Measurements from ENCODE around the gene DPYD.

The DPYD gene

DNA sequence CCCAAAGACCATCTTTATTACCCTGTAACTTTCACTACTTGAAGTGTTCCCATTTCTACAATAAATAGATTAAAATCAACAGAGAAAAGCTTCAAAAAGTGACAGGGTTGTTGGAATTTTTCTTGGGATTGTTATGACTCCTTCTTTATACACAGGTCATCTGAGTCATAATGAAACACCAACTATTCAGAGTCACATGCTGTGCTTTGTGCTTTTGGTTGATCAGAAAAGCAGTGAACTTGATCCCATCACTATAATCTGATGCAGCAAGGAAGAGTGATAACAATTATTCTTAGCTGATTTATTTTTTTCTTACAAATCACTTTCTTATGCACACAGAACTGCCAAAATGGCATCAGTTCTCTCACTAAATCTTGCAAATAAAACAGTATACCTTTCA is 776.3 kb downstream of the DPYD start:
- Histone ChIP-seq H3K9me2 (replicated peaks; ENCODE audit: insufficient read depth, low read length) (no peaks in the 10 kb centered on the region), H3K4me1 (ENCODE audit: low read length) (no peaks in the 10 kb centered on the region), H4K20me1 (ENCODE audit: insufficient read depth, low read length) (no peaks in the 10 kb centered on the region), H3K4me3 (ENCODE audit: low read length) (no peak overlapping the region), H3K79me2 (ENCODE audit: low read length) (no peaks in the 10 kb centered on the region), H3F3A (ENCODE audit: insufficient read depth, low read length) (no peaks in the 10 kb centered on the region), H3K4me2 (ENCODE audit: low read depth, low read length) (no peak overlapping the region), H3K9me3 (replicated peaks; ENCODE audit: insufficient read depth, low read length) (no peaks in the 10 kb centered on the region), H3K27ac (ENCODE audit: low read length) (no peak overlapping the region), H2AFZ (ENCODE audit: low read length) (no peak overlapping the region), H3K36me3 (replicated peaks; ENCODE audit: insufficient read depth, low read length) (no peaks in the 10 kb centered on the region), H3K27me3 (replicated peaks; ENCODE audit: insufficient read depth, low read length) (no peaks in the 10 kb centered on the region), H3K9ac (ENCODE audit: low read length) (no peak overlapping the region)
- TF ChIP-seq EZH2 (optimal IDR thresholded peaks at IDR 0.05; ENCODE audit: low read depth, low read length) (no peak), CTCF (IDR thresholded peaks at IDR 0.05; ENCODE audit: low read length) (no peak), EZH2phosphoT487 (IDR thresholded peaks at IDR 0.05; ENCODE audit: low read length) (no peak)
- no peak for DNase-seq

- Histone ChIP-seq H3F3A (ENCODE audit: insufficient read depth, low read length) (no peaks in the 10 kb centered on the region), H3K79me2 (ENCODE audit: low read length) (no peaks in the 10 kb centered on the region), H2AFZ (ENCODE audit: low read length) (no peak overlapping the region), H3K4me3 (ENCODE audit: low read length) (no peak overlapping the region), H3K27ac (ENCODE audit: low read length) (no peak overlapping the region), H3K9me3 (replicated peaks; ENCODE audit: insufficient read depth, low read length) (no peaks in the 10 kb centered on the region), H3K4me2 (ENCODE audit: low read depth, low read length) (no peak overlapping the region), H4K20me1 (ENCODE audit: insufficient read depth, low read length) (no peaks in the 10 kb centered on the region), H3K4me1 (ENCODE audit: low read length) (no peaks in the 10 kb centered on the region), H3K9me2 (replicated peaks; ENCODE audit: insufficient read depth, low read length) (no peaks in the 10 kb centered on the region), H3K36me3 (replicated peaks; ENCODE audit: insufficient read depth, low read length) (no peaks in the 10 kb centered on the region), H3K27me3 (replicated peaks; ENCODE audit: insufficient read depth, low read length) (no peaks in the 10 kb centered on the region), H3K9ac (ENCODE audit: low read length) (no peak overlapping the region)
- DNase-seq: no peak
- no peak for TF ChIP-seq EZH2phosphoT487 (IDR thresholded peaks at IDR 0.05; ENCODE audit: low read length)
- TF ChIP-seq EZH2 (optimal IDR thresholded peaks at IDR 0.05; ENCODE audit: low read depth, low read length): no peak
- no peak for TF ChIP-seq CTCF (IDR thresholded peaks at IDR 0.05; ENCODE audit: low read length)
Measured at GRCh38 chr1:97143236-97143882, 777.5 kb downstream of the DPYD start.

- Histone ChIP-seq H3K4me1 (ENCODE audit: low read length) (0 out of 2 replicates have a peak, but pooled peaks cover 5% of the 10 kb centered on the region), H3K36me3 (replicated peaks; ENCODE audit: insufficient read depth, low read length) (no peaks in the 10 kb centered on the region), H3K27me3 (replicated peaks; ENCODE audit: insufficient read depth, low read length) (no peaks in the 10 kb centered on the region), H3K27ac (ENCODE audit: low read length) (no peak overlapping the region), H4K20me1 (ENCODE audit: insufficient read depth, low read length) (no peaks in the 10 kb centered on the region), H3K9me2 (replicated peaks; ENCODE audit: insufficient read depth, low read length) (no peaks in the 10 kb centered on the region), H3K4me2 (ENCODE audit: low read depth, low read length) (no peak overlapping the region), H3K4me3 (ENCODE audit: low read length) (no peak overlapping the region), H3K79me2 (ENCODE audit: low read length) (no peaks in the 10 kb centered on the region), H3K9ac (ENCODE audit: low read length) (no peak overlapping the region), H3F3A (ENCODE audit: insufficient read depth, low read length) (no peaks in the 10 kb centered on the region), H2AFZ (ENCODE audit: low read length) (no peak overlapping the region), H3K9me3 (replicated peaks; ENCODE audit: insufficient read depth, low read length) (no peaks in the 10 kb centered on the region)
- DNase-seq: no peak
- TF ChIP-seq EZH2 (optimal IDR thresholded peaks at IDR 0.05; ENCODE audit: low read depth, low read length) (no peak), EZH2phosphoT487 (IDR thresholded peaks at IDR 0.05; ENCODE audit: low read length) (no peak), CTCF (IDR thresholded peaks at IDR 0.05; ENCODE audit: low read length) (no peak)
Measured at GRCh38 chr1:97140611-97141010, 780.2 kb downstream of the DPYD start.
